Kidney epithelial cell (primary cell): ENCODE measurements around the gene EMP1. TPM values are rescaled to one million over a fixed set of nuclear protein-coding genes. Genes with fewer than 3 reads are reported as not detected.
A peak's percentile ranks its signal among the peaks of the same experiment; 100 is the strongest.

ENCODE experiments used
- DNase-seq: peaks from one replicate; pipeline ENCODE4 v3.0.0-alpha.2; 2010; ENCODE audit warnings: low read depth
- H3K27me3 ChIP-seq: 2 replicates; pipeline ENCODE4 v1.6.0; 2011; ENCODE audit warnings: low read length; ENCODE audit not compliant: control insufficient read depth, insufficient read depth
- H3K36me3 ChIP-seq: 2 replicates; pipeline ENCODE4 v1.5.1; 2011; ENCODE audit warnings: low read length; ENCODE audit not compliant: control insufficient read depth, insufficient read depth
- H3K4me3 ChIP-seq: 2 replicates; pipeline ENCODE4 v1.5.1; 2011; ENCODE audit warnings: low read depth, mild to moderate bottlenecking, control low read depth, low read length
- total RNA-seq: library from RNA; depleted of rRNA; stranded (reverse); fragments of >200 nt; gene quantifications from 2 replicates; pipeline ENCODE4 v1.2.3, GENCODE V29; 2015
- TF ChIP-seq, protein P1 (sequence below): IDR thresholded peaks from 2 replicates; pipeline ENCODE4 v1.5.1; 2011; ENCODE audit warnings: mild to moderate bottlenecking, moderate library complexity, low read length, control low read depth, inconsistent platforms; ENCODE audit not compliant: insufficient read depth, poor library complexity, severe bottlenecking

The EMP1 gene
- total RNA-seq, 1 donor from 2014 or later = 241 TPM

DNA sequence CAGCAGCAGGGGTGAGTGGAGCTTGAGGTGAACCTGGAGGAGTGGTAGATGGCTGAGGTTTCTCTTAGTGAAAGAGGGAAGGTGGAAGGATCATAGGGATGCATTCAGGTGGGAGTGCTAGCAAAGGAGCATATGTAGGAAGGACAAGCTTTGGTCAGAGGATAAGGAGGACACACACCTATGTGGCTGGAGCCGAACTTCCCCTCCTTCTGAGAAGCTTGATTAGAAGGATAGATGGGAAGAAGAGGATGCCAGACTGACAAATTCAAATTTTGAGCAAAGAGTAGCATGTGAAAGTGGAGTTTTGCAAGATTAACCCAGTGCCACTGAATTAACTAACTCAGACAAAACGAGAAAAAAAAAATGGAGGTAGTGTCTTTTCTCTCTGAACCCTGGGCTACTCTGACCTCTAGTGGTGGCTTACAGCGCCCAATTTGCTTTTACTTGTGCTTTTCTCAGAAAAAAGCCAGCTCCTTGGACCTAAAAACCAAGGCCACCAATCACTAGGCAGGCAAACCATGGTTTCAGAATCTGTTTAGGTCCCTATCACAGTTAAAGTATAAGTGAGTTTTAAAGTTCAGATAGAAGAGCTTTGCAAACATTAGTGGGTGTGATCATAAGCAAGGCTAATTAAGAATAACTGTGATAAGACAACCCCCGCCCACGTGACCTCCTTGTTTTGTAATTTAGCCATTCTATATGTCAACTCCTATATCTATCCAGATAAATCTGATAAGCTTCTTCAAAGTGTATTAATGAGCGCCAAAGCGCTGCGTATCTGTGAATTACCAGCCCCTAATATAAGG, 15.5 kb downstream of the EMP1 start:
- no peak for DNase-seq
- TF ChIP-seq, protein P1, sequence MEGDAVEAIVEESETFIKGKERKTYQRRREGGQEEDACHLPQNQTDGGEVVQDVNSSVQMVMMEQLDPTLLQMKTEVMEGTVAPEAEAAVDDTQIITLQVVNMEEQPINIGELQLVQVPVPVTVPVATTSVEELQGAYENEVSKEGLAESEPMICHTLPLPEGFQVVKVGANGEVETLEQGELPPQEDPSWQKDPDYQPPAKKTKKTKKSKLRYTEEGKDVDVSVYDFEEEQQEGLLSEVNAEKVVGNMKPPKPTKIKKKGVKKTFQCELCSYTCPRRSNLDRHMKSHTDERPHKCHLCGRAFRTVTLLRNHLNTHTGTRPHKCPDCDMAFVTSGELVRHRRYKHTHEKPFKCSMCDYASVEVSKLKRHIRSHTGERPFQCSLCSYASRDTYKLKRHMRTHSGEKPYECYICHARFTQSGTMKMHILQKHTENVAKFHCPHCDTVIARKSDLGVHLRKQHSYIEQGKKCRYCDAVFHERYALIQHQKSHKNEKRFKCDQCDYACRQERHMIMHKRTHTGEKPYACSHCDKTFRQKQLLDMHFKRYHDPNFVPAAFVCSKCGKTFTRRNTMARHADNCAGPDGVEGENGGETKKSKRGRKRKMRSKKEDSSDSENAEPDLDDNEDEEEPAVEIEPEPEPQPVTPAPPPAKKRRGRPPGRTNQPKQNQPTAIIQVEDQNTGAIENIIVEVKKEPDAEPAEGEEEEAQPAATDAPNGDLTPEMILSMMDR = peak; percentile 71
- Histone ChIP-seq H3K27me3 (no peaks in the 10 kb centered on the region), H3K36me3 (peaks cover 6% of the 10 kb centered on the region), H3K4me3 (no peak overlapping the region)

DNA sequence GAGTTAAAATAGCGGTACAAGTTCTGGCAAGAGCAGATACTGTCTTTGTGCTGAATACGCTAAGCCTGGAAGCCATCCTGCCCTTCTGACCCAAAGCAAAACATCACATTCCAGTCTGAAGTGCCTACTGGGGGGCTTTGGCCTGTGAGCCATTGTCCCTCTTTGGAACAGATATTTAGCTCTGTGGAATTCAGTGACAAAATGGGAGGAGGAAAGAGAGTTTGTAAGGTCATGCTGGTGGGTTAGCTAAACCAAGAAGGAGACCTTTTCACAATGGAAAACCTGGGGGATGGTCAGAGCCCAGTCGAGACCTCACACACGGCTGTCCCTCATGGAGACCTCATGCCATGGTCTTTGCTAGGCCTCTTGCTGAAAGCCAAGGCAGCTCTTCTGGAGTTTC, 18.5 kb downstream of the EMP1 start:
- Histone ChIP-seq H3K27me3 (no peaks in the 10 kb centered on the region), H3K36me3 (peaks cover 6% of the 10 kb centered on the region), H3K4me3 (no peak overlapping the region)
- TF ChIP-seq, protein P1 = no peak
- DNase-seq = no peak

DNA sequence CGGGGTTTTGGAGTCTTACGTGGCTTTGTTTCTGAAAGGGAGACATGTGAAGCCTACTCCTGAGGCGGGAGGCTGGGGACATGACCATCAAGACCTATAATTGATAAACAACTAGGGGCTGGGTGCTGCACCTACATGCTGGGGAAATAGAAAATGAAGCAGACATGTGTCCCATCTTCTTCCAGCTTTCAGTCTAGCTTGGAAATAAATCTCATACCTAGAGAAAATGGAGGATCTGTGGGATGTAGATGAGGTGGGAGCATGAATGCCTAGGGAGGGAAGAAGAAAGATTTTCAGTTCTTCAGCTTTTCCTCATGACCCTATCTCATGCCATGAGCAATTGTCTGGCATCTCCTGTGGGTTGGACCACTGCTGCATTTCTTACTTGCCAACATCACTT, 22.1 kb downstream of the EMP1 start:
- no peak for DNase-seq
- H3K4me3 ChIP-seq = no peak overlapping the region
- TF ChIP-seq, protein P1 = no peak
- no peaks in the 10 kb centered on the region for H3K27me3 ChIP-seq
- H3K36me3 ChIP-seq = peaks cover 4% of the 10 kb centered on the region

DNA sequence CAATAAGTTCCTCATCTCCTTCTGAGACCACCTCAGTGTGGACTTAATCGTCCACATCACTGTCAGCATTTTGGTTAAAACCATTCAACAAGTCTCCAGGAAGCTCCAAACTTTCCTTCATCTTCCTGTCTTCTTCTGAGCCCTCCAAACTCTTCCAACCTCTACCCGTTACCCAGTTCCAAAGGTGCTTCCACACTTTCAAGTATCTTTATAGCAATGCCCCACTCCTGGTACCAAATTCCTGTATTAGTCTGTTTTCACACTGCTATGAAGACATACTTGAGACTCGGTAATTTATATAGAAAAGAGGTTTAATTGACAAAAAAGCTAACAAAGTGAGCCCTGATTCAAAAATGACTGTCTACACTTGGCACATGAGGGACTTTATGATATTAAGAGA, 22.8 kb downstream of the EMP1 start:
- TF ChIP-seq, protein P1 = no peak
- H3K36me3 ChIP-seq = peaks cover 1% of the 10 kb centered on the region
- no peaks in the 10 kb centered on the region for H3K27me3 ChIP-seq
- no peak overlapping the region for H3K4me3 ChIP-seq
- no peak for DNase-seq

DNA sequence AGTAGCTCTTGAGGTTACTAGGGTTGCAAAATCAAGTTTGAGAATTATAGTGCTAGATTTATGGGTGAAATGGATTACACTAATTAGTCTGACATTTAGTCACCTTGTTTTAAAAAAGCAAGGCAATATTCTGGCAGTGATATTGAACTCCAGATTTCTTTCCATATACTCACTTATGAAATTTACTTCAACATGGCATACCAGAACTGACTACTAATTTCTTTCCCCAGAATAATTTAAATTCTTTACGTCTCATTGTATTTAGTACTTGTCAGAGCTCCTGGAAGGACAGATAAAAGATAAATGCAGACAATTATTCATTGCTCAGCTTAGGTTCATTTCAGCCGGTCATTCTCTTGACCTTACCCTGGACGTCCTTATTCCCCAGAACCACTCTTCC, 24.3 kb downstream of the EMP1 start:
- Histone ChIP-seq H3K36me3 (no peaks in the 10 kb centered on the region), H3K27me3 (no peaks in the 10 kb centered on the region), H3K4me3 (no peak overlapping the region)
- no peak for DNase-seq
- TF ChIP-seq, protein P1 = no peak

DNA sequence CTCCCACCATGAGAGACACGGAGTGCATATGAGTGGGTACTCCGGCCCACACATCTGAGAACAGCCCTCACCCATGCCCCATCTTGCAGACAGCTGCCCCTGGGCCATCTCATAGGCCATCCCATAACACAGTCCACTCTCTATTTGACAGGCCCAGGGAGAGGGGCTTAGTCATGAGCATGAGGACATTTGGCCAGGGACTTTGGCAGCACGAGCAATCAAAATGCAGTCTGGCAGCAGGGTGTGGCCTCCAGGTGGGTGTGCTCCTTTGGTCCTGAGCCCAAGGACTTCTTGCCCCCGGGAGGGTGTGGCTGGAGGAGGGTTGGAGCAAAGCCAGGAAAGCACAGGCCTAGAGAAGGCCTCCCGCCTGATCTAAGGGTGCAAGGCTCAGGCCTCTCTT, 25.6 kb downstream of the EMP1 start:
- DNase-seq = no peak

More for the DNA sequence above, 25.6 kb downstream of the EMP1 start:
- H3K4me3 ChIP-seq = no peak overlapping the region
- TF ChIP-seq, protein P1 = no peak
- no peaks in the 10 kb centered on the region for H3K27me3 ChIP-seq
- no peaks in the 10 kb centered on the region for H3K36me3 ChIP-seq
